Activated CD4-positive, alpha-beta T cell treated with anti-CD3 and anti-CD28 coated beads, Interleukin-2, Interleukin-6, amounts not matched to agents 100 ng/mL and 50 ng/mL, durations not matched to agents 16 hours and 8 hours (primary cell): ENCODE measurements around the gene RSAD2.
"Not testable (repeated sequence)": the region's sequence is repeated elsewhere in the genome, so short reads cannot be mapped to it uniquely, and the experiment has no call there.

ENCODE experiments used
- DNase-seq: peaks from one replicate; pipeline ENCODE4 v3.0.0-alpha.2; 2020

The RSAD2 gene

DNA sequence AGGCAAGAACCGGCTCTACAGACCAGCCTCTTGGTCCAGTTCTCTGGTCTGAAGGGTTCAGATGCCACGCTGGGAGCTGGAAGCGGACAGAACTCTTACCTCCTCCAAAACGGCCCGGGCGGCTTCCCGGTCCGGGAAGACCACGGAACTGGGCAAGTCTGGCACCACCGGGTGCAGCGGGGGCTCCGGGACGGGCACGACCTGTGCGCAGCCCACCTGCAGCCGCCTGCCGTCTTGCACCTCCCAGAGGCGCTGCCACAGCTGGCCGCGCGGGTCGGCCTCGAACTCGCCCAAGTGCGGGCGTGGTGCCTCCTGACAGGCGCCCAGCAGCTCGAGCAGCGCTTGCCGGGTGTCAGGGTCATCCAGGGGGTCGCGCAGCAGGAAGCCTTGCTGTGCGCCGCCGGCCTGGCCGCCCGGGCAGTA, 12.6 kb upstream of the RSAD2 start:
- no peak for DNase-seq

DNA sequence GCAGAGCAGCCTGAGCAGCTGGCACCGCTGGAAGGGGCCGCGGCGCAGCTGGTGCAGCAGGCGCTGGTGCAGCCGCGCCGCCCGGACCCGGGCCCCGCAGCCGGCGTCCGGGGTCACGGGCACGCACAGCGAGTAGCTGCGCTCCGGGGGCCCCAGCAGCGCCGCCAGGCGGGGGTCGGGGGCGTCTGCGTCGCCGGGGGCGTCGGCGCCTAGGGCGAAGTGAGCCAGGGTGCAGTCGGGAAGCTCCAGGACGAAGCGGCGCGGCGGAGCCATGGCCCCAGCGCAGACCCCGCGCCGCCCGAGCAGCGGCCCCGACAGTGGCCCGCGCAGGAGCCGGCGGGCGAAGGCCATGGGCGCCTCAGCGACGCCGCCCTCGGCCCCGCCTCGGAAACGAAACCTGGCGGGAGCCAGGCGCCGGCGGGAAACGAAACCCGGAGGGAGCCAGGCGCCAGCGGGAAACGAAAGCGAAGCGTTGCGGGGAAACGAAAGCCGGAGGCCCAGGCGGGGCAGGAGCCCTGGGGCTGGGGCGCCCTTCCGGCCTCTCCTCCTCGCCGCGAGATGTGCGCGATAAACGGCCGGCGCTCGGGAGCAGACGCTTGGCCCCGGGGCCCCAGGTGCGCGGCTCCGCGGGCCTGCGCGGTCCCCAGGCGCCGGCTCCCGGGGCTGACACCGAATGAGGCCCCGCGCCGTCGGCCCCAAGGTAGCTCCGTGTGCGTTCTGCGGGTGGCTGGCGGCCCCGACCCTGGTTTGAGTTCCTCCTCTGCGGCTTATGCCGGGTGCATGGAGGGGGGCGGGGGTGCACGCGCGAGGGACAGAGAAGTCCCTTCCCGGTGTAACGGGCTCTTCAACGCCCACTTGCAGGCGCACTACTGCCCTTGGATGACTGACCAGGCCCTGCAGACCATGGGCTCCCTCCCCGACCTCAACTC, 12.0 kb upstream of the RSAD2 start, which contains the start of gene CMPK2:
Gene CMPK2 (minus strand): TSS at position 562 of the 929 bp plus-strand sequence. CDS start 211 bp downstream, at position 351.
- DNase-seq, result peak; percentile 87

DNA sequence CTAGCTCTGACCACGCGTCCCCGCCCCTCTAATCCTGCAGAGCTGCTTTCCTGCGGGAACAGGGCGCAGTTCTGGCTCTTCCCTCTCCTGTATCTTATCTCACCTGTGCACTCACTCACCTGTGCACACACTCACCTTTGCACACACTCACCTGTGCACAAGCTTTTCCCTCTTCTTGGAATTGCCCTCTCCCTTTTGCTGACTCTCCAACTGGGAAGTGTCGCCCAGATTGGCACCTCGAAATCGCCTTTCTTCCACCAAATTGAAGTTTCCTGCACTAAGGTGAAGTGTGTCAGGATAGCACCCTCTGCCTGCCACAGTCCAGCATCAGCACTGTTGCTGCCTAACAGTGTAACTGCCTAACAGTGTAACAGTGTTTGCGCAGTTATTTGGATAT, 11.3 kb upstream of the RSAD2 start:
- peak; percentile 28 for DNase-seq

DNA sequence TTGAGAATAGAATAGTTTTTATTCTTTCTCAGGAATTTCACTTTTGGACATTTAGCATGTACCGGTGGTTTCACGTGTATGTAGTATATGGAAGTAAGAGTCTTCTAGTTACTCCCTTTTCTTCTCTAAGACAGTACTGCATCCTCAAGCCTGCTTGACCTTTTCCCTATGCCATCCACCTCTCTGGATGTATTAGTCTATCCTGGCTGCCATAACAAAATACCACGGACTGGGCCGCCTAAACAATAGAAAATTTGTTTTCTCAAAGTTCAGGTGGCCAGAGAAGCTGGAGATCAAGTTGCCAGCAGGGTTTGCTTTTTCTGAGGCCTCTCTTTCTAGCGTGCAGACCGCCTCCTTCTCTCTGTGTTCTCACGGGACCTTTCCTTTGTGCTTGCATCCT, 10.6 kb upstream of the RSAD2 start:
- no peak for DNase-seq

DNA sequence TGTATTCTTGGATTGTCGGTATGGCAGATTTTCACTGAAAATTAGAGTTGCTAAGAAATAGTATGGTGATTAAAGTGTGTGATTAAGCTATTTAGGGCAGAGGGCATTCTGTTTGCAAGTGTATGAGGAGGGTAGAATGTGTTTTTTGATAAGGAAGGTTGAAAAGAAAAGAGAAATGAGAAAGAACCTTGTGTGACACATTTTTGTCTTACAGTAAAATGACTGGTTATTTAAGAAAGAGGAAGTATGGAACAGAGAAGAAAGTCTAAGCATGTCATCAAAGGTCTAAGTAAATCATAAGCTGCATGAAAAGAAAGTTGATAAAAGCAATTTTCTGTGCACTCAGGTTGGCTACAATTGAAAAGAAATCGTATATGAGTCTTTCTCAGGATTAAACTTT, 5.2 kb upstream of the RSAD2 start:
- no peak for DNase-seq

DNA sequence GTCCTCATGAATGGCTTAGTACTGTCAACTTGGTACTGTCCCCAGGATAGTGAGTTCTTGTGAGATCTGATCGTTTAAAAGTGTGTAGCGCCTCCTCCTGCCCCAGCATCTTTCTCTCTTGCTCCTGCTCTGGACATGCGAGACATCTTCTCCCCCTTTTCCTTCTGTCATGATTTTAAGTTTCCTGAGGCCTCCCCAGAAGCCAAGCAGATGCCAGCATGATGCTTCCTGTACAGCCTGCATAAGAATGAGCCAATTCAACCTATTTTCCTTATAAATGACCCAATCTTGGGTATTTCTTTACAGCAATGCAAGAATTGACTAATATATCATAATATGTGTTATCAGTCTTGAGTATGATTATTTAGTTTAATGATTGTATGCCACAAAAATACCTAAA, 3.5 kb upstream of the RSAD2 start:
- no peak for DNase-seq

DNA sequence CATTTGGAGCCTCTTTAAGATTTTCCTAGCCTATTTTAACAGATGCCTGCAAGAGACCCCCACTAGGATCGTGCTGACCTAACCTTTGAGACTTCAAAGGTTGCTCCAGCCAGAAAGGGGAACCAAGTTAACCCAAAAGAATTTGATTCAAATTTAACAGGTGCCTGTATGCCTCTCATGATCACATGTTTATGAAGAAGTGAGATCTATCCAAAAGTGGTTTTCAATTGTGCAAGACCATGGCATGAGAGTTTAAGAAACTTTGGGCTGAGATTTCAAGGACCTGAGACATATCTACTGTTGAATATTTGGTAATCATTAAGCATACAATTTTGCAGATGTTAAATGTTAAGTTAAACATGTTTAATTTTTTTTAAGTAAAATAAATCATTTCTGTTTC, 1.3 kb upstream of the RSAD2 start:
- DNase-seq, result no peak

DNA sequence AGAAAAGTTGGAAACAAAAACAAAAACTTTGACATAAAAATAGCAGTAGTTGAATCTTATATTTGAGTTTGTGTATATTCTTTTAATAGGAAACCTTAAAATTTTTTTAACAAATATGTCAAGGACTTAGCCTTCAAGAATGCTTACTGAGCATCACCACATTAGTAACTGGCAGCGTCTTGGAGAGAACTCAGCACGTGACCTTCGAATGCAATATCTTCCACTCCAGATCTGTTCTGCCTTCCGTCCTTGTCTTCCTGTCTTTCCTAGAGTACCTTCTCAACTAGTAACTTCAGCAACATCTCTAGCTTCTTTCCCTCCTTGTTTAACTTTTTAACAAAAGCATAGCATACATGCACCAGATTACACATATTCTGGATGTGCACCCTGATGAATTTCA, 972 bp downstream of the RSAD2 start:
- DNase-seq, result no peak

DNA sequence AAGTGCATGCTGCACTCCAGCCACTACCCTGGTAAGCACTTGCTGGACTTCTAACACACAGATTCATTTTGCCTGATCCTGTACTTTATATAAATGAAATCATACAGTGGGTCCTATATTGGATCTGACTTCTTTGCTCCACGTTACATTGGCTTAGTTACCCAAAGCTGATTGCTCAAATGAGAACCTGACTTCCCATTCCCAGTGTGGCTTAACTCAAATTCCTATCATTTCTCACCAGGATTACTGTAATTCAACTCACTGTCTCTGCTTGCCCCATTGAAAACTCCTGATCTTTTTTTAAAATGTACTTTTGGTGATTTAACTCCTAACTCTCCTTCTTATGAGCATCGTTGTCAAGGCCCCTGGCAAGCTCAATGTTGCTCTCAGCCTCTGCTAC, 1.4 kb downstream of the RSAD2 start:
- no peak for DNase-seq

DNA sequence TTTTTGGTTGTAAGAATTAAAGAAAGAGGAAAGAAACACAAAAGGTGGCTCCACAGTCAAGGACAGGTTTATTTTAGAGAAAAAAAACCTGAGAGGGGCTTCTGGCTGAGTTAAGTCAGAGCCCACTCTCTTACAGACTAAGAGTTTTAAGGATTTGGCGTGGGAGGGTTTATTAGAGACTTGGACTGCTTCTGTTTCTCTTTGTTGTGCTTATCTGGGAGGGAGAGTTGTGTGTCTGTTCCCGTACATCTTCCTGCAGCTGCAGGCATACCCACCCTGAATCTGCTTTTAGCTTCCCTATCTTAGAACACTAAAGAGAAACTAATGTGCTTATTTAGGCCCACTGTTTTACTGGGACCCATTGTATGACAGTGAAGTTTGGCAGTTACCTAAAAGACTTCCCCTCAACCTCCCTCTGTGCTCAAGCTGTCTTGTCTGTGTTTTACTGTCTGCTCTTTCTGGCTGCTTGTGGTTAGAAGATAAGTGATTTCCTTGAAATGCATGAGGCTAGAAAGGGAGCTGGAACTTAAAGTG, 2.7 kb downstream of the RSAD2 start:
- peak; percentile 43 for DNase-seq

DNA sequence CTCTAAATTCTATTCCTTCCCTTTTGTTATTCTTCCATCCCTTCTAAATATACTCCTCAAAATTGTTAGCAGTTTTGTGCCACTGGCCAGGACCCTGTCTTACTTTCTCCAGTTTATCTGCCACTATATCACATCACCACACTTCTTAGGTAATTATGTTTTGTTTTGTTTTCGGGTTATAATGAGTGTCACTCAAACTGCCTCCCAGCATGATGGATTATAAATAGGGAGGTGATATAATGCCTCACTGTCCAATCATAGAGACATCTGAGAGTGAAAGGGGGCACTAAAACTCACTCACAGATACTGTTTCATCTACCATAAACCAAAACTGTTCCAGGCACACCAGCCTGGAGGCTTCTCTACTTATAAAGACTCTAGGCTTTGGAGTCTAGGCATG, 3.5 kb downstream of the RSAD2 start:
- DNase-seq, result no peak

DNA sequence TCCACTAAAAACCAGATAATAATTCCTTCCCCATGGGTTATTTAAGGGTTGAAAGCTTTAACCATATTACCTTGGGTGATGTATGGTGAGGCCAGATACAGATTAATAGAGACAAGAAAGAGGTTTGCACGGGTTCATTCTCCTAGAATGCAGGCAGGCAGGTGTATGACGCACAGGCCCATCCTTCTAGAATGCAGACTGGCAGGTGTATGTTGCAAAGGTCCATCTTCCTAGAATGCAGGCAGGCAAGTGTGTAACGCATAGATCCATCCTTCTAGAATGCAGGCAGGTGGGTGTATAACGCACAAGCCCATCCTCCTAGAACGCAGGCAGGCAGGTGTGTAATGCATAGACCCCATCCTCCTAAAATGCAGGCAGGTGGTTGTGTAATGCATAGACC, 3.9 kb downstream of the RSAD2 start:
- no peak for DNase-seq

DNA sequence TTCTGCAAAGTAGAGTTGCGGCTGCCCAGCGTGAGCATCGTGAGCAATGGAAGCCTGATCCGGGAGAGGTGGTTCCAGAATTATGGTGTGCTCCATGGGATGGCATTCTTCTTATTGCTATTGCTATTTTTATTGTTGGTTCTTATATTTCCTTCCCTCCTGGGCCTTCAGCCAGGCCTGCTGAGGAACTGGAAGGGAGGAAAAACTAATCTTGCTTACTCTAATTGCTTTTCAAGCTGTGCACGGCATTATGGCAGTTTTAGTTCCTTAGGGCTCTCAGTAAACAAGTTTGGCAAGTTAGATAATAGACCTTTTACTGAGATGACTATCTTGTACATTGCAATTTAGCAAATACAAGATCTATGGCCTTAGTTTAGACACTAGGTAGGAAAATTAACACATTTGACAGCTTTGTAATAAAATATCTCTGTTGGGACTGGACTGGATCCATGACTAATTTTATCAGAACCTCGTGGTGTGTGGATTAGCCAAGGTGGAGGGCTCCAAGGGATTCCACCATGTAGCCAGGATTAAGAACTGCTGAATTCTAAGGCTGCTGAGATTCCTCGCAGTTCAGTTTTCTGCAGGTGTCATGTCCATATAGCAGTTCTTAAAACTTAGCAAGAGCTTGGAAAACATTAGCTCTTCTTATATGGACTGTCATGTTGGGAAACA, 6.0 kb downstream of the RSAD2 start:
- DNase-seq, result no peak

DNA sequence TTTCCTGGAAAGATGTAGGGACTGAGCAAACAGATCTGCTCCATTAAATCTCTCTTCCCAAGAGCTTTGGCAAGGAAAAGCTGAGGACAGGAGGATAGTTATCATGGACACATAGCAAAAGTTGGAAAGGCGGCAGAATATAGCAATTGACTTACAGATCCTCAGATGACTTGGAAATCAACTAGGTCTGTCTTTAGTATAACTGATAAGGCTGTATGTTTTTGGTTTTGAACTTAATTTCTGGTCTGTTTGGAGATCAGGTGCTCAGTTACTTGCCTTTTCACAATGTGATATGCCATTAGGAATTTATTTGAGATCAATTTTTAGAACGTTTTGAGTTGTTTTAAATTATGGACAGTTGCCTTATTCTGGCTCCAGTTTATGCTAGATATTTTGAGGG, 8.0 kb downstream of the RSAD2 start:
- no peak for DNase-seq

DNA sequence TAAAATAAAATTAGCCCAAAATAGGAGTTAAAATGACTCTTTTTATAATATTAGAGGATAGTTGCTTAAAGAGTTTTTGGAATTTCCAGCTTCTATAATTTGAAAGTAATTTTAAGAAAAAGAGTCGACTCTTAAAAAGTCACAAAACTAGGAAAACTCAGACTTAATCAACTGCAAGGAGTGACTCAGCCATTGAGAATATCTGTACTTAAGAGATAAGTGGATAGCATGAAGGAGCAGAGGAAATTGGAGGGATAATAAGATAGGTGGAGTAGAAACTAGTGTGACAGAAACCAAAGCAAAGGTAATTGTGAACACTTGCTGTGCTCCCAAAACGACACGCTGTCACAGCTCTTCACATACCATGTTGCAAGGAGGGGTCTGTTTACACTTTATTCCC, 8.4 kb downstream of the RSAD2 start:
- no peak for DNase-seq

DNA sequence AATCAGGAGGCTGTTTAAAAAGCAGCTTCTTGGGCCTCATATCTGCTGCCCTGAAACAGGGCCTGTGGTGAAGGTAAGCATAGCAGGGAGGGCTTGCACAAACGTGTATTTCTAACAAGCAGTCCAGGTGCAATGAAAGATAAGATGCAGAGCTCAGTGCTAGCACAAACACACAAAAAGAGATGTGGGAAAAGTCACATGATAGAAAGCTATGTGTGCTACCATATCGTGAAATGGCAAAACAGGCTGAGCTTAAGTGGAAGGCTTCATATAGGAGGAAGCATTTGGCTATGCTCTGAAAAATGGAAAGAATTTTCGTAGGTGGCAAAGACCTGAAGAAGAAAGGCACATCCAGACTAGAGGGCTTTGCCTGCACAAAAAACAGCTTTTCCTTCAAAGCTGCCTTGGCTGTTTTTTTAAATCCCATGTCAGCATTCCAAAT, 10.2 kb downstream of the RSAD2 start:
- no peak for DNase-seq

DNA sequence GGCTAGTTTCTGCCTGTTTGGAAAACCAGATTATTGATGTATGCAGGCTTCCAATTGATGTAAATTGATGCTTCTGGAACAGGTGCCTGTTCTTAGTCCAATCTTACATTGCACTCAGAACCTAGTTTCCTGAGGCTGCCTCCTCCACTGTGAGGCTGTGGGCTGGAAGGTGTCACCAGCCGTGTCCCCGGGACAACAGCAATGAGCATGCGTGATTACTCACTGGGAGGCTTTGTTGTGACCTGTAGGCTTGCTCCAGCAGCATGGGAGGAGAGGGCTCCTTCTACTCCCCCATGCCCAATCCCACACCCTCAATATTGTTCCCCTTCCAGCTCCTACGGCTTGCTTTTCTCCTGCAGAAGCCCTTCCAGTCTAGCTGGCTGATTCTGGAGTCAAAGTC, 11.1 kb downstream of the RSAD2 start:
- DNase-seq, result no peak

DNA sequence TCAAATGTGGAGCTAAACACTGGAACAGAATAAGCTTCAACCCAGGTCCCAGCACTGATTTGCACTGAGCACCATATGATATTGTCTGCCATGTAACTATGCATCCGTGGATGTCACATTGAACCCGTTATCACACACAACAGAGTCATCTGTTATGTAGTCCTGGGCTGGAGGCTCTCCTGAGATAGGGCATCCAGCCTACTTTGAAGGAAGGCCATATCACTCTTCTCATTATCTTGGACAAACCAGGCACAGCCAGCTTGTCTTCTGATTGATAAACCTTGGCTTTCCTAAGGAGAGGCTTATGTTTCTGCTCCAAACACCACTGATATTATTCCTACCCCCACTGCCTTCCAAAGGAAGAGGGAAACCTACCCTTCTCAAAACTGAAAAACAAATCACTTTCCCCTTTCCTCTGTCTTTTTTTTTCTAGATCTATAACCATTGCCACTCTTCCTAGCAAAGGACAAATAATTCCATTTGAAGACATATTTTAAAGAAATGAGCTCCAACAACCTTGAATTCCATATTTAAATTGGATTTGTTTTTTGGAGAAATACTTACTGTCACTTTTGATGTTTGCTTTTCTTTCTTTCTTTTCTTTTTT, 16.4 kb downstream of the RSAD2 start:
- DNase-seq, result no peak

DNA sequence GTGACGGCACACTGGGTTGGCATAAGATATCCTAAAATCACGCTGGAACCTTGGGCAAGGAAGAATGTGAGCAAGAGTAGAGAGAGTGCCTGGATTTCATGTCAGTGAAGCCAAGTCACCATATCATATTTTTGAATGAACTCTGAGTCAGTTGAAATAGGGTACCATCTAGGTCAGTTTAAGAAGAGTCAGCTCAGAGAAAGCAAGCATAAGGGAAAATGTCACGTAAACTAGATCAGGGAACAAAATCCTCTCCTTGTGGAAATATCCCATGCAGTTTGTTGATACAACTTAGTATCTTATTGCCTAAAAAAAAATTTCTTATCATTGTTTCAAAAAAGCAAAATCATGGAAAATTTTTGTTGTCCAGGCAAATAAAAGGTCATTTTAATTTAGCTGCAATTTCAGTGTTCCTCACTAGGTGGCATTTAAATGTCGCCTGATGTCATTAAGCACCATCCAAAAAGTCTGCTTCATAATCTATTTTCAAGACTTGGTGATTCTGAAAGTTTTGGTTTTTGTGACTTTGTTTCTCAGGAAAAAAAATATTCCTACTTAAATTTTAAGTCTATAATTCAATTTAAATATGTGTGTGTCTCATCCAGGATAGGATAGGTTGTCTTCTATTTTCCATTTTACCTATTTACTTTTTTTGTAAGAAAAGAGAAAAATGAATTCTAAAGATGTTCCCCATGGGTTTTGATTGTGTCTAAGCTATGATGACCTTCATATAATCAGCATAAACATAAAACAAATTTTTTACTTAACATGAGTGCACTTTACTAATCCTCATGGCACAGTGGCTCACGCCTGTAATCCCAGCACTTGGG, 19.6 kb downstream of the RSAD2 start:
- peak; percentile 52 for DNase-seq

DNA sequence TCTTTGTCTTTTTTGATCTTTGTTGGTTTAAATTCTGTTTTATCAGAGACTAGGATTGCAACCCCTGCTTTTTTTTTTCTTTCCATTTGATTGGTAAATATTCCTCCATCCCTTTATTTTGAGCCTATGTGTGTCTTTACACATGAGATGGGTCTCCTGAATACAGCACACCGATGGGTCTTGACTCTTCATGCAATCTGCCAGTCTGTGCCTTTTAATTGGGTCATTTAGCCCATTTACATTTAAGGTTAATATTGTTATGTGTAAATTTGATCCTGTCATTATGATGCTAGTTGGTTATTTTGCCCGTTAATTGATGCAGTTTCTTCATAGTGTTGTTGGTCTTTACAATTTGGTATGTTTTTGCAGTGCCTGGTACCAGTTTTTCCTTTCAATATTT, 25.0 kb downstream of the RSAD2 start:
- DNase-seq, result not testable (repeated sequence)

DNA sequence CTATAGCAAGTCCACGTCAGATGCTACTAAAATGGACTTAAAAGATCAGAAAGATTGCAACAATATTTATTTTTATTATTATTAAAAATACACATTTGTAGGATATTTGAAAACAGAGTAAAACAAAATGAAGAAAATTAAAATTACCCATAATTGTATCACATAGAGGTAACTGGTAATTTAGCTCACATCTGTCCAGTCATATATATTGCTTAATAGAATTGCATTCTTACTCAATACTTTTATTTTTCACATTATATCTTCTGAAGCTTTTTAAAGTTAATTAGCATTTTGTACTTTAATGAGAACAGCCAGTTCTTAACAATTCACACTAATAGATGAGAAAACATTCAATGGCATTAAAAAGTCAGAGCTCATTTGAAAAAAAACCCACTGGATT, 28.1 kb downstream of the RSAD2 start:
- no peak for DNase-seq

DNA sequence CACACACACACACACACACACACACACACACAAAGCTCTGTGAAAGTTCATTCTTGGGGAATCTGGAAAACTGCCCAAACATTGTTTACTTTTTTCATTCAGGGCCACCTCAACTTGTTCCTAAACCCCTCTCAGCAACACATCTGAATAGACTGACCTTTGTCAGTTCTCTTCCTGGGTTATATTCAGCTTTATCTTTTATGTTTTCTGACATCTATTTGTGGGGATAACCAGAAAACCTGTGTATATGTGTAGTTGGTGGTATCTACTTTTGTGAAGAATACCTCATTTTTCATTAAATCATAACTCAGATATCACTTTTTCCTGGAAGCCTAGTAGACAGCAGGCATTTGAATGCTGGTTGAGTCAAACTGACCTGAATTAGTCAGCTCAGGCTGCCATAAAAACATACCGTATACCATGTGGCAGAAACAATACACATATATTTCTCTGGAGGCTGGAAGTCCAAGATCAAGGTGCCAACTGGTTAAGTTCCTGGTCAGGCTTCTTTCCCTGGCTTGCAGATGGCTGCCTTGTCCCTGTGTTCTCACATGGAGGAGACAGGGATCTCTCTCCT, 28.7 kb downstream of the RSAD2 start:
- peak; percentile 76 for DNase-seq
